HG03045 (cell line): ENCODE results near the gene PSTK.

ENCODE experiments used
- ATAC-seq: cut with Tn5 transposase; IDR thresholded peaks from one replicate; pipeline ENCODE4 v1.9.1; 2021; ENCODE audit warnings: mild to moderate bottlenecking, moderate library complexity; ENCODE audit not compliant: unreplicated experiment

The PSTK gene

GRCh38 chr10:122992031-122992585 lies 11.9 kb downstream of the PSTK start:
- ATAC-seq = no peak

GRCh38 chr10:122993797-122994336 lies 13.7 kb downstream of the PSTK start:
- no peak for ATAC-seq

GRCh38 chr10:122995936-122996335 lies 15.7 kb downstream of the PSTK start:
- ATAC-seq = no peak

GRCh38 chr10:122997864-122998263 lies 17.7 kb downstream of the PSTK start:
- no peak for ATAC-seq

GRCh38 chr10:122998360-122998917 lies 18.2 kb downstream of the PSTK start:
- ATAC-seq = no peak

GRCh38 chr10:122998934-122999333 lies 18.7 kb downstream of the PSTK start:
- ATAC-seq = no peak

GRCh38 chr10:122999347-122999746 lies 19.1 kb downstream of the PSTK start:
- no peak for ATAC-seq

- ATAC-seq = no peak
Measured at GRCh38 chr10:123000155-123000554, 20.0 kb downstream of the PSTK start.

GRCh38 chr10:123001370-123001769 lies 21.2 kb downstream of the PSTK start:
- ATAC-seq = no peak

GRCh38 chr10:123004298-123004697 lies 24.1 kb downstream of the PSTK start:
- ATAC-seq = no peak

- no peak for ATAC-seq
Measured at GRCh38 chr10:123007558-123008354, 27.6 kb downstream of the PSTK start.

- ATAC-seq = peak; percentile 87
Measured at GRCh38 chr10:123008355-123009104, 28.3 kb downstream of the PSTK start, which contains the start of the genes ACADSB and IKZF5. TSS of gene ACADSB (plus strand) at chr10:123009006. CDS start at chr10:123009030, 24 bp downstream. TSS of gene IKZF5 (minus strand) at chr10:123008795. CDS start at chr10:122998625, 10,170 bp downstream.

GRCh38 chr10:123009105-123009820 lies 29.1 kb downstream of the PSTK start:
- ATAC-seq = peak; percentile 9

- ATAC-seq = no peak
Measured at GRCh38 chr10:123011987-123012386, 31.8 kb downstream of the PSTK start.

- ATAC-seq = no peak
Measured at GRCh38 chr10:123013456-123014419, 33.5 kb downstream of the PSTK start.

GRCh38 chr10:123014772-123015171 lies 34.6 kb downstream of the PSTK start:
- no peak for ATAC-seq

- ATAC-seq = no peak
Measured at GRCh38 chr10:123016228-123016627, 36.0 kb downstream of the PSTK start.

GRCh38 chr10:123017421-123018165 lies 37.4 kb downstream of the PSTK start:
- no peak for ATAC-seq

GRCh38 chr10:123018531-123018930 lies 38.3 kb downstream of the PSTK start:
- ATAC-seq = no peak
